ENCODE measurements around the gene ARHGAP6. TPM values are rescaled to one million over a fixed set of nuclear protein-coding genes. Genes with fewer than 3 reads are reported as not detected.

The ARHGAP6 gene
- total RNA-seq, 1 experiment from 2014 or later: 0.07 TPM

- H3K79me1 ChIP-seq (ENCODE audit: insufficient read depth, low read depth, low read length, poor library complexity, severe bottlenecking): no peaks in the 10 kb centered on the region
- no peak within 1 kb of the TSS for H3K27ac ChIP-seq (ENCODE audit: insufficient read length, low read depth, low read length)
- no peaks in the 10 kb centered on the region for H3K79me2 ChIP-seq (ENCODE audit: insufficient read depth, low read length)
- H3K23me2 ChIP-seq (ENCODE audit: insufficient read length, low read depth, low read length, poor library complexity, severe bottlenecking): no peaks in the 10 kb centered on the region
- H2BK5ac ChIP-seq (ENCODE audit: insufficient read length, low read length): no peak within 1 kb of the TSS
- H3T11ph ChIP-seq (ENCODE audit: low read length): no peak within 1 kb of the TSS
- no peak within 1 kb of the TSS for H3K14ac ChIP-seq (ENCODE audit: insufficient read depth, low read length)
- Mint-ChIP-seq H3K36me3 (ENCODE audit: insufficient read depth in 1 of 3, low read depth in 3 of 3) (no peaks in the 10 kb centered on the region; a peak in 2 of 7 replicates), H3K9me3 (peaks cover 56 to 59% of the 10 kb centered on the region in 2 experiments), H3K4me3 (no peak within 1 kb of the TSS), H3K4me1 (peaks cover 4 to 6% of the 10 kb centered on the region in 2 experiments; a peak in 3 of 4 replicates), H3K27me3 (ENCODE audit: low read depth) (no peaks in the 10 kb centered on the region; the same call in 1 of the 2 replicates), H3K27ac (no peak within 1 kb of the TSS)
- H2AK5ac ChIP-seq (ENCODE audit: insufficient read length, low read length): no peak within 1 kb of the TSS
- H2BK12ac ChIP-seq (ENCODE audit: insufficient read length, low read depth, low read length): no peak within 1 kb of the TSS
- TF ChIP-seq CTCF (conservative IDR thresholded peaks at IDR 0.05): no peak
- H3K4ac ChIP-seq (ENCODE audit: low read depth, low read length): no peak within 1 kb of the TSS
- no peak within 1 kb of the TSS for H3K18ac ChIP-seq (ENCODE audit: insufficient read length, low read depth, low read length)
- no peak within 1 kb of the TSS for H3K9ac ChIP-seq (ENCODE audit: extremely low read depth, insufficient read length, low read length)
- no peak within 1 kb of the TSS for H2BK120ac ChIP-seq (ENCODE audit: low read depth, low read length, poor library complexity, severe bottlenecking)
- no peaks in the 10 kb centered on the region for H3K27me3 ChIP-seq (ENCODE audit: insufficient read depth, low read length)
- H3K4me1 ChIP-seq (ENCODE audit: insufficient read depth, low read length): no peaks in the 10 kb centered on the region
- no peak within 1 kb of the TSS for H3K4me2 ChIP-seq (ENCODE audit: insufficient read depth, insufficient read length, low read length)
- H3K23ac ChIP-seq (ENCODE audit: insufficient read length, low read depth, low read length): no peak within 1 kb of the TSS
- WGBS (ENCODE audit: extremely low coverage, insufficient read length, low lambda C conversion rate): no CpG with 5 or more reads among the region's 2 CpGs
- H4K5ac ChIP-seq (ENCODE audit: insufficient read length, low read depth, low read length): no peak within 1 kb of the TSS
- no peak within 1 kb of the TSS for H4K91ac ChIP-seq (ENCODE audit: insufficient read length, low read depth, low read length)
- no peak for DNase-seq
- no peak within 1 kb of the TSS for H4K8ac ChIP-seq (replicated peaks; ENCODE audit: insufficient read length, low read depth, low read length)
- no peak within 1 kb of the TSS for H2BK20ac ChIP-seq (ENCODE audit: low read depth, low read length, poor library complexity, severe bottlenecking)
- H4K20me1 ChIP-seq (ENCODE audit: control insufficient read depth, insufficient read depth, insufficient read length): no peaks in the 10 kb centered on the region
- no peak within 1 kb of the TSS for H2BK15ac ChIP-seq (ENCODE audit: low read depth, low read length)
- no peaks in the 10 kb centered on the region for H3K9me3 ChIP-seq (ENCODE audit: control insufficient read depth, low read depth, low read length)
- no peak within 1 kb of the TSS for H3K56ac ChIP-seq (ENCODE audit: insufficient read length, low read depth, low read length)
- no peak within 1 kb of the TSS for H2AFZ ChIP-seq (ENCODE audit: low read length)
Measured at GRCh38 chrX:11293113-11293512, 372.6 kb downstream of the ARHGAP6 start, which contains the start of gene AMELX. TSS of gene AMELX (plus strand) at chrX:11293413. CDS start at chrX:11294789, 1,376 bp downstream.

Measured in H9 (cell line).